22Rv1 (cell line): ENCODE results near the gene SPATA4.
"Not testable (repeated sequence)": the region's sequence is repeated elsewhere in the genome, so short reads cannot be mapped to it uniquely, and the experiment has no call there.

Experiments used
- H3K27ac ChIP-seq: fragments of 450-650 bp; 2 replicates; pipeline ENCODE4 v1.5.1; 2017
- ZFX ChIP-seq: fragments of 450-650 bp; IDR thresholded peaks from 2 replicates; pipeline ENCODE4 v1.6.1; 2017; ENCODE audit warnings: antibody characterized with exemption, borderline replicate concordance
- TF ChIP-seq, protein P1 (sequence below): fragments of 450-650 bp; IDR thresholded peaks from 2 replicates; pipeline ENCODE4 v1.5.1; 2017; ENCODE audit warnings: mild to moderate bottlenecking

The SPATA4 gene

DNA sequence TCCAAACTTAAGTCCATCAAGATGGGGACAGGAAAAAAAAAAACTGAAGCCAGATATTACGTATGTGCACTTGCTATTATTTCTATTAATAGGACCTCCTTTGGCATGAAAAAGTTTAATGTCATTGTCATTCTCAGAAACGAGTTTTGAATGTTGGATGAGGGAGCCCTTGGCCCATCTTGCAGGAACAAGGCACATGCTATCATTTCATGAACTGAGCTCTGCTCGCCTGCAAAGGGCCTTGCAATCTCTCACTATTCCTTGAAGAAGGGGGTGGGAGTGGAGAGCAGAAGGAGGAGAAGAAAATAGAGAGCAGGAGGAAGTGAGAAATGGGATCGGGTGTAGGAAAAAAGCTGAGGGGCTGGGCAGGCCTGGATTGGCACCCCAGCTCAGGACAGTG lies 34.3 kb upstream of the SPATA4 start:
- H3K27ac ChIP-seq = no peak overlapping the region
- TF ChIP-seq ZFX = no peak
- TF ChIP-seq, protein P1, sequence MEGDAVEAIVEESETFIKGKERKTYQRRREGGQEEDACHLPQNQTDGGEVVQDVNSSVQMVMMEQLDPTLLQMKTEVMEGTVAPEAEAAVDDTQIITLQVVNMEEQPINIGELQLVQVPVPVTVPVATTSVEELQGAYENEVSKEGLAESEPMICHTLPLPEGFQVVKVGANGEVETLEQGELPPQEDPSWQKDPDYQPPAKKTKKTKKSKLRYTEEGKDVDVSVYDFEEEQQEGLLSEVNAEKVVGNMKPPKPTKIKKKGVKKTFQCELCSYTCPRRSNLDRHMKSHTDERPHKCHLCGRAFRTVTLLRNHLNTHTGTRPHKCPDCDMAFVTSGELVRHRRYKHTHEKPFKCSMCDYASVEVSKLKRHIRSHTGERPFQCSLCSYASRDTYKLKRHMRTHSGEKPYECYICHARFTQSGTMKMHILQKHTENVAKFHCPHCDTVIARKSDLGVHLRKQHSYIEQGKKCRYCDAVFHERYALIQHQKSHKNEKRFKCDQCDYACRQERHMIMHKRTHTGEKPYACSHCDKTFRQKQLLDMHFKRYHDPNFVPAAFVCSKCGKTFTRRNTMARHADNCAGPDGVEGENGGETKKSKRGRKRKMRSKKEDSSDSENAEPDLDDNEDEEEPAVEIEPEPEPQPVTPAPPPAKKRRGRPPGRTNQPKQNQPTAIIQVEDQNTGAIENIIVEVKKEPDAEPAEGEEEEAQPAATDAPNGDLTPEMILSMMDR = no peak

DNA sequence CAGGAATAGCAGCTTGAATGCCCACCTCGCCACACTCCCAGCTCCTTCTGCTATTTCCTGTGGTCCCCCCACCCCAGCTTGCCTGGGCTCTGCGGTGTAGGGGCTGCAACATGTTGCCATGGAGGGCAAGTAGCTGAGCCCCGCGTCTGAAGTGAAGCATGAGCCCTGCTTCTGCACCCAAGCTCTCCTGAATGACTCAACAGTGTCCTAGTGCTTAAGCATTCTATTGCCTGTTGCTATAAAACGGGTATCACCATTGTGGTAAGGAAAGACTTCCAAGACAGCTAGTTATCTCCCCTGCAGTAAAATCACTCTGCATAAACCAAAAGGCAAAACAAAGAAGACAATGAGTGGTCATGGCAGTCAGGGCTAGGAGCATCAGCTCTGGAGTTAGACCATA lies 31.4 kb upstream of the SPATA4 start:
- TF ChIP-seq ZFX = no peak
- no peak overlapping the region for H3K27ac ChIP-seq

DNA sequence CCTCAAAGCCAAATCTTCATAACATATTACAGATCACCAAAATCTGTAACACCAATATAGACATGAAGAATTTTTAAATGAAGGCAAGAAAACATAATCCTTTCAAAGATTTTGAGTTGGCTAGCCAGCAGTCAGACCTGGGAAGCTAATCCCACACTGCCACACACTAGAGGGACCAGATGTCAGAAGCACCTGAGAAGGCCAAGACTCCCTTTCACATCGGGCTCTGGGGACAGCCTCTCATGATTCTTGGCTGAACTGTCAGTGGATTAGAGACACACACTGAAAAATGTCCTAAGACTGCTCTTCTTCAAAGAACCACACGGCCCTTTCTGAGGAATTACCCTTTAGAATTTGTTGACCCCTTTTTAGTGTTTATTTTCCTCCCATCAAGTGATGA lies 28.2 kb upstream of the SPATA4 start:
- H3K27ac ChIP-seq = no peak overlapping the region
- TF ChIP-seq, protein P1 = no peak
- TF ChIP-seq ZFX = no peak

DNA sequence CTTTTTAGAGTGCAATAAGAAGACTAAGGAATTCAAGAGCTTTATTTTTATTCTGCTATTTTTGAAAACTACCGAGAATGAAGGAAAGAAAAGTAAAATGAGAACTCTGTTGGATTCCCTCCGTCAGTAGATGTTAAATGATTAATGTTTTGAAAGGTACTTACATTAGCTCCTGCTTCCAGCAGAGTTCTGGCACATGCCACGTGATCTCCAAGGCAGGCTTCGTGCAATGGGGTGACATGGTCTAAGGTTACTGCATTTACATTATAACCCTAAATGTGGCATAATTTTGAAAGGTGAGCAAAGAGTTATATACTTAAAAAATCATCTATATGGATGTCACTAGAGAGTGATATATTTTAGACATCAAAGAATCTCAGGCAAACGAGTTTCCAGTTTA lies 26.8 kb upstream of the SPATA4 start:
- H3K27ac ChIP-seq = no peak overlapping the region
- TF ChIP-seq, protein P1 = no peak
- TF ChIP-seq ZFX = no peak

DNA sequence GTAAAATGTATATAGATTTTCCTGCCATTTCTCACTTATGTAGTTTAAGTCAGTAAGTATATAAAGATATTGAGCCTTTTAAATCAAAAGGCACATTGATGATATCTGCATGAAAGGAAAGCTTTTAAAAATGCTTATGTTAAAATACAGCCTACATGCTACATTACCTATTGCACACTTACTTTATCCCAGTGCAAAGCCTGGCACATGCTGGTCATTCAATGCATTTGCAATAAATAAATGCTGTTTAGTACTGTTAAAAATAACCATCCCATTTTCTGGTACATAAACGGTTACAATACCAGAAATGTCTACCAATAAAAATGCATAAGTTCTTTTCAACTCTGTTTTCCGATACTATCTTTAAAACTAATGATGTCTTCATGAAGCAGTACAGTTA lies 22.1 kb upstream of the SPATA4 start:
- TF ChIP-seq ZFX = no peak
- TF ChIP-seq, protein P1 = no peak
- no peak overlapping the region for H3K27ac ChIP-seq

DNA sequence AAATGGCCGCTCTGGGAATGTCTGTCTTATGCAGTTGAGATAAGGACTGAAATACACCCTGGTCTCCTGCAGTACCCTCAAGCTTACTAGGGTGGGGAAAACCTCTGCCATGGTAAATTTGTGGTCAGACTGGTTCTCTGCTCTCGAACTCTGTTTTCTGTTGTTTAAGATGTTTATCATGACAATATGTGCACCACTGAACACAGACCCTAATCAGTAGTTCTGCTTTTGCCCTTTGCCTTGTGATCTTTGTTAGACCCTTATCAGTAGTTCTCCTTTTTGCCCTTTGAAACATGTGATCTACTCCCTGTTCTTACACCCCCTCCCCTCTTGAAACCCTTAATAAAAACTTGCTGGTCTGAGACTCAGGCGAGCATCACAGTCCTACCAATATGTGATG lies 17.0 kb upstream of the SPATA4 start:
- not testable (repeated sequence) for H3K27ac ChIP-seq

DNA sequence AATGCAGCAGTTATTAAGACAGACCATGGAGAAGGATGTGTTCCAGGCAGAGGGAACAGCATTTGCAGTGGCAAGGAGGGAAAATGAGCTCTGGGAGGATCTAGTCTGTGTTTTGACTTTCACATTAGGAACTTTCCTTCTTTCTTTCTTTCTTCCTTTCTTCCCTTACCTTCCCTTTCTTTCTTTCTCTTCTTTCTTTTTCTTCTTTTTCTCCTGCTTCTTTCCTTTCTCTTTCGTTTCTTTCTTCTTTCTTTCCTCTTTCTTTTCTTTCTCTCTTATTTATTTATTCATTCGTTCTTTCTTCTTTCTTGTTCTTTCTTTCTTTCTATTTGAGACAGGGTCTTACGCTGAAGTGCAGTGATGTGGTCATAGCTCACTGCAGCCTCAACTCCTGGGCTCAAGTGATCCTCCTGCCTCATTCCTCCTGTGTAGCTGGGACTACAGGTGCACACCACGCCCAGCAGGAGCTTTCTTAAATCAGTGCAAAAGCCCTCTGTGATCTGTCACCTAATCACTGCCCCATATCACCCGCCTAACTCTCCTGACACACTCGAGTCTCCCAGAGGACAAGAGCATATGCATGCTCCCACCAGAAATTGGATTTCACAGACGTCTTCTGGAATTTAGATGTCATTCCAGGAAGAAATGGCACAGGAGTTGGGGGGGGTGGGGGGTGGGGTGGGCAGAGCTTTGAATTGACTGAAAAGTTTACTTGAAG lies 15.4 kb upstream of the SPATA4 start:
- H3K27ac ChIP-seq = no peak overlapping the region
- no peak for TF ChIP-seq ZFX
- TF ChIP-seq, protein P1 = no peak

DNA sequence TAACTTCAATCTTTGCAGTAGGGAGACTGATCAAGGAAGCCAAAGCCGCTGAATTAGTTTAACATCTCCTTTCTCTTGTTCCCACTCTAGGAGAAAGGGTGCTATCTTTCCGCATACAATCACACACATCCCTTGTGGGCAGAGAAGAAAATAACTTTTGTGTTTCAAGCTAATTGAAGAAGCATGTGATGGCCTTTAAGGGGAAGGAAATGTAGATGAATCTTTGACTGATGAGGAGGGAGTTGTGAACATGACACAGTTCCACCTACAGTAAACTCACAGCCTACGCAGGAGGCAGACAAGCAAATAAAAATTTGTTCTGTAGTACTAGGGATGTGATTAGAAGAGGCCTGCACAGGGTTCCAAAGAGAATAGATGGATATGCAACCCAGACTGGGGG lies 14.7 kb upstream of the SPATA4 start:
- no peak overlapping the region for H3K27ac ChIP-seq
- no peak for TF ChIP-seq ZFX
- TF ChIP-seq, protein P1 = no peak
